ENCODE results near the gene STX2.

STX2 gene

GRCh38 chr12:130793554-130793849 is 45.5 kb downstream of the STX2 start:
- FAIRE-seq, result no peak
- TF ChIP-seq CTCF (IDR thresholded peaks at IDR 0.05; ENCODE audit: insufficient read depth, missing control alignments), result no peak
- DNase-seq (ENCODE audit: insufficient read length, low spot score), result no peak

GRCh38 chr12:130792821-130793553 is 46.1 kb downstream of the STX2 start:
- no peak for DNase-seq (ENCODE audit: insufficient read length, low spot score)
- no peak for TF ChIP-seq CTCF (IDR thresholded peaks at IDR 0.05; ENCODE audit: insufficient read depth, missing control alignments)
- FAIRE-seq, result no peak

GRCh38 chr12:130791629-130792028 is 47.4 kb downstream of the STX2 start:
- FAIRE-seq (no peak), DNase-seq (ENCODE audit: insufficient read length, low spot score) (no peak)
- TF ChIP-seq CTCF (IDR thresholded peaks at IDR 0.05; ENCODE audit: insufficient read depth, missing control alignments), result no peak

- FAIRE-seq, result no peak
- TF ChIP-seq CTCF (IDR thresholded peaks at IDR 0.05; ENCODE audit: insufficient read depth, missing control alignments), result no peak
- no peak for DNase-seq (ENCODE audit: insufficient read length, low spot score)
Observed at GRCh38 chr12:130788515-130788914, 50.5 kb downstream of the STX2 start.

- DNase-seq (ENCODE audit: insufficient read length, low spot score) (no peak), FAIRE-seq (no peak)
Observed at GRCh38 chr12:130787445-130788410, 51.3 kb downstream of the STX2 start.

GRCh38 chr12:130787041-130787440 is 52.0 kb downstream of the STX2 start:
- no peak for TF ChIP-seq CTCF (IDR thresholded peaks at IDR 0.05; ENCODE audit: insufficient read depth, missing control alignments)
- DNase-seq (ENCODE audit: insufficient read length, low spot score), result no peak
- FAIRE-seq, result no peak

More at GRCh38 chr12:130787445-130788410, 51.3 kb downstream of the STX2 start:
- no peak for TF ChIP-seq CTCF (IDR thresholded peaks at IDR 0.05; ENCODE audit: insufficient read depth, missing control alignments)

Measured in D721Med (cell line).